Trophoblast cell (in vitro differentiated cells and primary cell): ENCODE measurements around the gene INO80.

ENCODE experiments used
- DNase-seq, 2 donors: peaks; one replicate each; pipeline ENCODE4 v3.0.0-alpha.2; 2016
- H2AFZ ChIP-seq: 2 replicates; pipeline ENCODE4 v1.6.1; 2013; ENCODE audit warnings: low read length, moderate library complexity, mild to moderate bottlenecking; ENCODE audit not compliant: insufficient read depth, poor library complexity
- H2AK5ac ChIP-seq: 2 replicates; pipeline ENCODE4 v1.6.1; 2013; ENCODE audit warnings: mild to moderate bottlenecking, low read length
- H2BK120ac ChIP-seq: 2 replicates; pipeline ENCODE4 v1.6.1; 2013; ENCODE audit warnings: low read length, mild to moderate bottlenecking, moderate library complexity; ENCODE audit not compliant: insufficient read depth, poor library complexity
- H2BK12ac ChIP-seq: 2 replicates; pipeline ENCODE4 v1.6.1; 2013; ENCODE audit warnings: mild to moderate bottlenecking, low read length, moderate library complexity
- H2BK5ac ChIP-seq: 2 replicates; pipeline ENCODE4 v1.6.1; 2013; ENCODE audit warnings: low read length, low read depth, moderate library complexity, mild to moderate bottlenecking; ENCODE audit not compliant: poor library complexity
- H3K14ac ChIP-seq: 2 replicates; pipeline ENCODE4 v1.6.1; 2013; ENCODE audit warnings: mild to moderate bottlenecking, low read length
- H3K18ac ChIP-seq: 2 replicates; pipeline ENCODE4 v1.6.1; 2013; ENCODE audit warnings: mild to moderate bottlenecking, low read length
- H3K23ac ChIP-seq: 2 replicates; pipeline ENCODE4 v1.6.1; 2013; ENCODE audit warnings: low read length
- H3K27ac ChIP-seq: 2 replicates; pipeline ENCODE4 v1.5.1; 2013; ENCODE audit warnings: low read depth, mild to moderate bottlenecking, inconsistent platforms, low read length, moderate library complexity
- H3K27me3 ChIP-seq: 2 replicates; pipeline ENCODE4 v1.6.1; 2013; ENCODE audit warnings: inconsistent platforms, mild to moderate bottlenecking, low read length, moderate library complexity; ENCODE audit not compliant: insufficient read depth
- H3K36me3 ChIP-seq, 2 experiments: 1 replicate in 1 of 2; 2 replicates in 1 of 2; pipeline ENCODE4 v1.6.1; 2013; ENCODE audit warnings: low read length in 2 of 2, mild to moderate bottlenecking in 2 of 2, moderate library complexity in 1 of 2; ENCODE audit not compliant: insufficient read depth in 2 of 2, control insufficient read depth in 1 of 2
- H3K4ac ChIP-seq: 2 replicates; pipeline ENCODE4 v1.6.1; 2013; ENCODE audit warnings: low read depth, mild to moderate bottlenecking, low read length, moderate library complexity
- H3K4me1 ChIP-seq, 2 experiments: 1 replicate in 1 of 2; 2 replicates in 1 of 2; pipeline ENCODE4 v1.6.1; 2013; ENCODE audit warnings: low read length in 2 of 2, mild to moderate bottlenecking in 2 of 2, moderate library complexity in 1 of 2; ENCODE audit not compliant: insufficient read depth in 2 of 2, control insufficient read depth in 1 of 2
- H3K4me2 ChIP-seq: 2 replicates; pipeline ENCODE4 v1.6.1; 2013; ENCODE audit warnings: inconsistent platforms, mild to moderate bottlenecking, low read length, moderate library complexity
- H3K4me3 ChIP-seq: 2 replicates; pipeline ENCODE4 v1.5.1; 2013; ENCODE audit warnings: mild to moderate bottlenecking, low read depth, low read length, inconsistent platforms
- H3K79me1 ChIP-seq: one replicate; pipeline ENCODE4 v1.6.1; 2013; ENCODE audit warnings: low read length
- H3K79me2 ChIP-seq: 2 replicates; pipeline ENCODE4 v1.6.1; 2013; ENCODE audit warnings: low read length, mild to moderate bottlenecking; ENCODE audit not compliant: control insufficient read depth, insufficient read depth, poor library complexity
- H3K9ac ChIP-seq: 2 replicates; pipeline ENCODE4 v1.6.1; 2013; ENCODE audit warnings: mild to moderate bottlenecking, low read length
- H3K9me3 ChIP-seq: 2 replicates; pipeline ENCODE4 v1.6.1; 2013; ENCODE audit warnings: low read depth, mild to moderate bottlenecking, control low read depth, inconsistent platforms, low read length; ENCODE audit not compliant: insufficient read depth
- H4K12ac ChIP-seq: 2 replicates; pipeline ENCODE4 v1.6.1; 2013; ENCODE audit warnings: low read depth, mild to moderate bottlenecking, low read length, moderate library complexity
- H4K8ac ChIP-seq: 2 replicates; pipeline ENCODE4 v1.6.1; 2013; ENCODE audit warnings: low read depth, mild to moderate bottlenecking, low read length, moderate library complexity
- H4K91ac ChIP-seq: one replicate; pipeline ENCODE4 v1.6.1; 2013; ENCODE audit warnings: low read depth, mild to moderate bottlenecking, low read length, moderate library complexity
- WGBS: extraction: QIAGEN DNeasy Blood & Tissue Kit; methylation state at CpG from one replicate; pipeline ENCODE4 v1.1.7; 2013; ENCODE audit warnings: missing lambda C conversion rate; ENCODE audit not compliant: insufficient read length, insufficient coverage; ENCODE audit errors: extremely low coverage; 5-methylcytosine and 5-hydroxymethylcytosine counted together

Gene INO80

GRCh38 chr15:41154412-41154811 is 38.3 kb upstream of the INO80 start:
- H3K14ac ChIP-seq, result no peak overlapping the region
- H3K4me3 ChIP-seq, result no peak overlapping the region
- no peak overlapping the region for H3K27ac ChIP-seq
- H3K9me3 ChIP-seq, result peaks cover 4% of the 10 kb centered on the region
- no peak overlapping the region for H3K23ac ChIP-seq
- no peak overlapping the region for H4K91ac ChIP-seq
- no peaks in the 10 kb centered on the region for H3K79me2 ChIP-seq
- H4K12ac ChIP-seq, result no peak overlapping the region
- no peak overlapping the region for H2AFZ ChIP-seq
- no peaks in the 10 kb centered on the region for H3K36me3 ChIP-seq
- no peak overlapping the region for H3K4ac ChIP-seq
- H2BK5ac ChIP-seq, result no peak overlapping the region
- H3K4me1 ChIP-seq, result peaks cover 0 to 5% of the 10 kb centered on the region in 2 experiments
- H4K8ac ChIP-seq, result no peak overlapping the region
- no peak overlapping the region for H2BK120ac ChIP-seq
- WGBS, result no CpG with 5 or more reads among the region's 2 CpGs
- no peak overlapping the region for H3K4me2 ChIP-seq
- no peak overlapping the region for H3K9ac ChIP-seq
- no peaks in the 10 kb centered on the region for H3K79me1 ChIP-seq
- H3K18ac ChIP-seq, result no peak overlapping the region
- no peak overlapping the region for H2AK5ac ChIP-seq
- no peaks in the 10 kb centered on the region for H3K27me3 ChIP-seq
- peak in 1 of 2 donors; percentile 11 for DNase-seq
- H2BK12ac ChIP-seq, result no peak overlapping the region

- Histone ChIP-seq H3K79me1 (no peaks in the 10 kb centered on the region), H4K91ac (peak overlapping the region; percentile 21)
- WGBS, result no CpG with 5 or more reads among the region's 5 CpGs
Measured at GRCh38 chr15:41153733-41154132, 37.7 kb upstream of the INO80 start.

GRCh38 chr15:41151451-41152005 is 35.4 kb upstream of the INO80 start:
- WGBS, result no CpG with 5 or more reads among the region's 37 CpGs
- H3K9me3 ChIP-seq, result peaks cover 4% of the 10 kb centered on the region

More at GRCh38 chr15:41153733-41154132, 37.7 kb upstream of the INO80 start:
- Histone ChIP-seq H3K4me2 (no peak overlapping the region), H3K36me3 (no peaks in the 10 kb centered on the region), H3K4ac (no peak overlapping the region), H3K14ac (no peak overlapping the region), H3K4me1 (peaks cover 0 to 5% of the 10 kb centered on the region in 2 experiments), H3K4me3 (no peak overlapping the region), H4K8ac (no peak overlapping the region), H3K79me2 (no peaks in the 10 kb centered on the region), H4K12ac (no peak overlapping the region), H3K27ac (no peak overlapping the region), H3K27me3 (no peaks in the 10 kb centered on the region), H3K18ac (no peak overlapping the region), H3K23ac (no peak overlapping the region), H2AFZ (no peak overlapping the region), H3K9ac (no peak overlapping the region), H2BK120ac (no peak overlapping the region), H2AK5ac (no peak overlapping the region), H2BK12ac (no peak overlapping the region), H3K9me3 (peaks cover 4% of the 10 kb centered on the region), H2BK5ac (no peak overlapping the region)
- no peak for DNase-seq

GRCh38 chr15:41150279-41150678 is 34.2 kb upstream of the INO80 start:
- no peak overlapping the region for H2BK12ac ChIP-seq
- no peak for DNase-seq
- H3K18ac ChIP-seq, result no peak overlapping the region
- no CpG with 5 or more reads among the region's 4 CpGs for WGBS
- H4K12ac ChIP-seq, result no peak overlapping the region
- no peaks in the 10 kb centered on the region for H3K27me3 ChIP-seq
- no peak overlapping the region for H3K9ac ChIP-seq
- H4K91ac ChIP-seq, result no peak overlapping the region
- peaks cover 0 to 5% of the 10 kb centered on the region in 2 experiments for H3K4me1 ChIP-seq
- H3K23ac ChIP-seq, result no peak overlapping the region
- no peak overlapping the region for H3K27ac ChIP-seq
- no peak overlapping the region for H2BK120ac ChIP-seq
- no peaks in the 10 kb centered on the region for H3K36me3 ChIP-seq
- H2BK5ac ChIP-seq, result no peak overlapping the region
- no peak overlapping the region for H3K4me2 ChIP-seq
- no peaks in the 10 kb centered on the region for H3K79me1 ChIP-seq
- H2AK5ac ChIP-seq, result no peak overlapping the region
- H3K4ac ChIP-seq, result no peak overlapping the region
- no peak overlapping the region for H4K8ac ChIP-seq
- no peak overlapping the region for H2AFZ ChIP-seq
- H3K4me3 ChIP-seq, result no peak overlapping the region
- peaks cover 4% of the 10 kb centered on the region for H3K9me3 ChIP-seq
- H3K79me2 ChIP-seq, result no peaks in the 10 kb centered on the region
- no peak overlapping the region for H3K14ac ChIP-seq

More at GRCh38 chr15:41151451-41152005, 35.4 kb upstream of the INO80 start:
- Histone ChIP-seq H3K14ac (no peak overlapping the region), H3K4ac (no peak overlapping the region), H2BK5ac (no peak overlapping the region), H4K12ac (no peak overlapping the region), H3K18ac (no peak overlapping the region), H3K4me1 (peaks cover 0 to 5% of the 10 kb centered on the region in 2 experiments), H3K79me2 (no peaks in the 10 kb centered on the region), H3K4me2 (no peak overlapping the region), H3K27me3 (no peaks in the 10 kb centered on the region), H2BK12ac (no peak overlapping the region), H3K23ac (no peak overlapping the region), H3K9ac (no peak overlapping the region), H3K4me3 (no peak overlapping the region), H2BK120ac (no peak overlapping the region), H4K8ac (no peak overlapping the region), H4K91ac (no peak overlapping the region), H2AFZ (no peak overlapping the region), H3K36me3 (no peaks in the 10 kb centered on the region), H2AK5ac (no peak overlapping the region), H3K79me1 (no peaks in the 10 kb centered on the region), H3K27ac (no peak overlapping the region)
- no peak for DNase-seq
